HL-60 (cell line): ENCODE results near the gene MLLT3.

Experiments used
- DNase-seq, 2 experiments: peaks; one replicate each; pipeline ENCODE4 v3.0.0-alpha.2; 2010 to 2020; ENCODE audit warnings: low read depth in 1 of 2, low spot score in 1 of 2
- H3K27ac ChIP-seq: fragments of 250-450 bp; sonication (Bioruptor Pico); replicated peaks from 2 replicates; pipeline ENCODE4 v1.5.1; 2020; ENCODE audit warnings: mild to moderate bottlenecking, moderate library complexity
- H3K27me3 ChIP-seq: fragments of 250-450 bp; sonication (Bioruptor Pico); 2 replicates; pipeline ENCODE4 v1.5.1; 2021; ENCODE audit warnings: mild to moderate bottlenecking, moderate library complexity; ENCODE audit not compliant: insufficient read depth, poor library complexity, severe bottlenecking
- H3K4me3 ChIP-seq: replicated peaks from 2 replicates; pipeline ENCODE4 v1.5.1; 2011; ENCODE audit warnings: mild to moderate bottlenecking, control low read depth, low read length; ENCODE audit not compliant: insufficient read depth
- CTCF ChIP-seq: IDR thresholded peaks from one replicate; pipeline ENCODE4 v1.5.1; 2011; ENCODE audit warnings: low read length, control low read depth, inconsistent platforms; ENCODE audit not compliant: insufficient read depth
- GABPA ChIP-seq: IDR thresholded peaks from 2 replicates; pipeline ENCODE4 v1.6.1; 2012; ENCODE audit warnings: low read depth
- POLR2AphosphoS5 ChIP-seq: IDR thresholded peaks from 2 replicates; pipeline ENCODE4 v1.6.1; 2012; ENCODE audit warnings: low read depth
- REST ChIP-seq: IDR thresholded peaks from 2 replicates; pipeline ENCODE4 v1.6.1; 2012; ENCODE audit warnings: low read depth; ENCODE audit not compliant: insufficient replicate concordance
- SPI1 ChIP-seq: IDR thresholded peaks from 2 replicates; pipeline ENCODE4 v1.6.1; 2012; ENCODE audit warnings: low read depth, mild to moderate bottlenecking, borderline replicate concordance

MLLT3 gene

GRCh38 chr9:20349568-20349967 is 272.7 kb downstream of the MLLT3 start:
- no peak overlapping the region for H3K4me3 ChIP-seq
- DNase-seq = no peak

GRCh38 chr9:20343325-20343724 is 279.0 kb downstream of the MLLT3 start:
- DNase-seq = no peak
- H3K27ac ChIP-seq = no peak overlapping the region
- H3K4me3 ChIP-seq = no peak overlapping the region
- H3K27me3 ChIP-seq = no peaks in the 10 kb centered on the region
- TF ChIP-seq GABPA (no peak), SPI1 (no peak), CTCF (no peak), REST (no peak)

More at GRCh38 chr9:20349568-20349967, 272.7 kb downstream of the MLLT3 start:
- no peak for TF ChIP-seq REST
- no peak for TF ChIP-seq SPI1
- no peak for TF ChIP-seq GABPA
- TF ChIP-seq POLR2AphosphoS5 = no peak
- TF ChIP-seq CTCF = no peak
- Histone ChIP-seq H3K27me3 (no peaks in the 10 kb centered on the region), H3K27ac (no peak overlapping the region)

GRCh38 chr9:20340511-20340861 is 281.8 kb downstream of the MLLT3 start:
- no peaks in the 10 kb centered on the region for H3K27me3 ChIP-seq
- H3K4me3 ChIP-seq = no peak overlapping the region
- TF ChIP-seq POLR2AphosphoS5 (no peak), CTCF (no peak), SPI1 (no peak), REST (no peak), GABPA (no peak)
- DNase-seq = no peak
- no peak overlapping the region for H3K27ac ChIP-seq
